Ecto neural progenitor cell (in vitro differentiated cells): ENCODE measurements around the gene IL1B.

Experiments
- DNase-seq: peaks from one replicate; pipeline ENCODE4 v3.0.0-alpha.2; 2018; ENCODE audit warnings: low spot score

The IL1B gene

GRCh38 chr2:112829101-112829960 is 7.2 kb downstream of the IL1B start:
- no peak for DNase-seq

GRCh38 chr2:112828251-112828691 is 8.3 kb downstream of the IL1B start:
- DNase-seq = no peak

- DNase-seq = no peak
These were observed 8.9 kb downstream of the IL1B start for GRCh38 chr2:112827604-112828185.

GRCh38 chr2:112827009-112827408 is 9.6 kb downstream of the IL1B start:
- DNase-seq = no peak

GRCh38 chr2:112825706-112826105 is 10.9 kb downstream of the IL1B start:
- no peak for DNase-seq

- no peak for DNase-seq
These were observed 11.9 kb downstream of the IL1B start for GRCh38 chr2:112824694-112825085.

GRCh38 chr2:112821682-112822081 is 14.9 kb downstream of the IL1B start:
- DNase-seq = no peak

- DNase-seq = no peak
These were observed 15.4 kb downstream of the IL1B start for GRCh38 chr2:112821142-112821541.

- DNase-seq = no peak
These were observed 16.2 kb downstream of the IL1B start for GRCh38 chr2:112820343-112820742.

GRCh38 chr2:112819081-112819480 is 17.5 kb downstream of the IL1B start:
- no peak for DNase-seq

GRCh38 chr2:112818094-112818902 is 18.3 kb downstream of the IL1B start:
- DNase-seq = no peak

GRCh38 chr2:112817082-112817689 is 19.4 kb downstream of the IL1B start:
- no peak for DNase-seq

- no peak for DNase-seq
These were observed 22.3 kb downstream of the IL1B start for GRCh38 chr2:112814278-112814677.

- no peak for DNase-seq
These were observed 23.2 kb downstream of the IL1B start for GRCh38 chr2:112813280-112813966.

GRCh38 chr2:112812318-112813267 is 24.0 kb downstream of the IL1B start:
- no peak for DNase-seq

- DNase-seq = no peak
These were observed 24.7 kb downstream of the IL1B start for GRCh38 chr2:112811841-112812306.

- DNase-seq = no peak
These were observed 25.2 kb downstream of the IL1B start for GRCh38 chr2:112811276-112811831.

GRCh38 chr2:112809112-112809511 is 27.5 kb downstream of the IL1B start:
- DNase-seq = no peak

GRCh38 chr2:112807233-112807807 is 29.3 kb downstream of the IL1B start:
- no peak for DNase-seq

- DNase-seq = no peak
These were observed 31.0 kb downstream of the IL1B start for GRCh38 chr2:112805542-112805941.
